Mucosa of descending colon (tissue), 3 donors: ENCODE data around the gene ISYNA1. TPM values are rescaled to one million over a fixed set of nuclear protein-coding genes. Genes with fewer than 3 reads are reported as not detected.
A peak's percentile ranks its signal among the peaks of the same experiment; 100 is the strongest.

ENCODE experiments used
- ATAC-seq: fragments of 200-7000 bp; cut with Tn5 transposase; one replicate; pipeline ENCODE4 v1.9.1; 2020; ENCODE audit warnings: mild to moderate bottlenecking, moderate library complexity
- DNase-seq, 3 donors: peaks; one replicate each; pipeline ENCODE4 v3.0.0-alpha.2; 2020
- H3K36me3 ChIP-seq: fragments of 200-600 bp; one replicate; pipeline ENCODE4 v1.8.0; 2021; ENCODE audit warnings: low read depth, mild to moderate bottlenecking
- H3K4me1 ChIP-seq: fragments of 200-600 bp; one replicate; pipeline ENCODE4 v1.8.0; 2021; ENCODE audit warnings: low read depth, mild to moderate bottlenecking
- H3K4me3 ChIP-seq: fragments of 200-600 bp; one replicate; pipeline ENCODE4 v1.8.0; 2021; ENCODE audit warnings: mild to moderate bottlenecking
- H3K9me3 ChIP-seq: fragments of 200-600 bp; one replicate; pipeline ENCODE4 v1.8.0; 2021; ENCODE audit warnings: mild to moderate bottlenecking
- CTCF ChIP-seq: fragments of 200-600 bp; IDR thresholded peaks from one replicate; pipeline ENCODE4 v1.8.0; 2022; ENCODE audit warnings: antibody characterized with exemption, mild to moderate bottlenecking
- intact Hi-C, 2 donors: fragments of 100-400 bp; cut with DNase I in 1 of 2; cut with micrococcal nuclease in 1 of 2; formaldehyde crosslinking; loops; one replicate each; pipeline versions ENCODE4 v1.11.0 to v1.11.1; 2022; cut with DNase I, micrococcal nuclease
- total RNA-seq, 3 donors: library from RNA; stranded (reverse); fragmentation: NEBNext Ultra II Directional in 2 of 3; extraction: Animal tissue kit (Norgen Biotek cat#: 25700) in 2 of 3; gene quantifications; one replicate each; pipeline versions ENCODE4 v1.2.1 to v1.2.4, GENCODE V29; 2021 to 2023
- donor health status: DM: no; HTN: no; CAD: no; lungs with moderate emphysema.
- donor health status: DM: no; HTN: no; CAD: no.
- donor health status: DM: no; HTN: yes; CAD: no.

Gene ISYNA1
- total RNA-seq, 3 donors from 2014 or later = 10.2 to 20.0 (median 13.2) TPM

- ATAC-seq (no peak), DNase-seq (no peak)
- Histone ChIP-seq H3K36me3 (no peaks in the 10 kb centered on the region), H3K4me3 (no peak overlapping the region), H3K9me3 (no peaks in the 10 kb centered on the region), H3K4me1 (peaks cover 41% of the 10 kb centered on the region)
- TF ChIP-seq CTCF = no peak
- intact Hi-C loops = no loop called here
Observed at GRCh38 chr19:18424890-18425514, 12.9 kb downstream of the ISYNA1 start.

- DNase-seq = no peak
- intact Hi-C loops = no loop called here
- Histone ChIP-seq H3K9me3 (no peaks in the 10 kb centered on the region), H3K4me1 (peaks cover 34% of the 10 kb centered on the region), H3K4me3 (no peak overlapping the region), H3K36me3 (no peaks in the 10 kb centered on the region)
- no peak for TF ChIP-seq CTCF
- no peak for ATAC-seq
Observed at GRCh38 chr19:18424122-18424889, 13.6 kb downstream of the ISYNA1 start.

DNA sequence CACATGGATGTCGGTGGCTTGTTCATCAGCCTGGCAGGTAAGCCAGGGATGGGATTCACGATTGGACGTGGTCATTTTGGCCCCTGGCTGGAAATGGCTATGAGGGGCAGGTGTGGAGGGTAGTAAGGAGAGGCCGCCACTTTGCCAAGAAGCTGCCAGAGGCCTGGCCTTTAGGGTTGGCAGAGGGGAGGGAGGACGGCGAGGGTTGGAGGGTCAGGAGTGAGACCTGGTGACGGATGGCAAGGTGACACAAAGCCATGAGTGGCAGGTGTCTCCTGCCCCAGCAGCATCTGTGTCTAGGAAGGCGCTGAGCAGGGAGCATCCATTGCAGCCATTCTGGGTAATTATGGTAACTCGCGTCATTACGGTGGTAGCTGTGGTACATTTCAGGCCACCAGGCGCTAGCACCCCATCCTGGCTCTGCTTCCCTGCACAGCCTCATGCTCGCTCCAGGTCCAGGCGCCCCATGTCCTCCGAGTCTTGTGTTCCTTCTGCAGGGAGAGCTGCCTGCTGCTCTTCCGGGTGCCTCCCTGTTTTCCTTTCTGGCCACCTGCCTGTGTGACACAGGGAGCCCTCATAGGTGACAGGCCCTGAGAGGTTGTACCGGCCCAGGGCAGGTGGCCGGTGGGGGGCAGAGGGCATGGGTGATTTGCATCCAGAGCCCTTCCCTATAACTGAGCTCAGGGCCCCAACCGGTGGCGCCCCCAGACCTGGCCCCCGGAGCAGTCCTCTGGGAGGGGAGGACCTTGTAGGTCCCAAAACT, 14.5 kb downstream of the ISYNA1 start:
- Histone ChIP-seq H3K4me1 (peaks cover 32% of the 10 kb centered on the region), H3K9me3 (no peaks in the 10 kb centered on the region), H3K36me3 (no peaks in the 10 kb centered on the region), H3K4me3 (no peak overlapping the region)
- no peak for TF ChIP-seq CTCF
- intact Hi-C loops = no loop called here
- DNase-seq (peak in 2 of 3 donors; percentile 57 to 60), ATAC-seq (peak; percentile 24)

- no peaks in the 10 kb centered on the region for H3K9me3 ChIP-seq
- no peak for TF ChIP-seq CTCF
- no peak overlapping the region for H3K4me3 ChIP-seq
- DNase-seq (peak in 1 of 3 donors; percentile 36), ATAC-seq (no peak)
- intact Hi-C loops = no loop called here
- H3K4me1 ChIP-seq = peaks cover 36% of the 10 kb centered on the region
- no peaks in the 10 kb centered on the region for H3K36me3 ChIP-seq
Observed at GRCh38 chr19:18422530-18423191, 15.3 kb downstream of the ISYNA1 start.

DNA sequence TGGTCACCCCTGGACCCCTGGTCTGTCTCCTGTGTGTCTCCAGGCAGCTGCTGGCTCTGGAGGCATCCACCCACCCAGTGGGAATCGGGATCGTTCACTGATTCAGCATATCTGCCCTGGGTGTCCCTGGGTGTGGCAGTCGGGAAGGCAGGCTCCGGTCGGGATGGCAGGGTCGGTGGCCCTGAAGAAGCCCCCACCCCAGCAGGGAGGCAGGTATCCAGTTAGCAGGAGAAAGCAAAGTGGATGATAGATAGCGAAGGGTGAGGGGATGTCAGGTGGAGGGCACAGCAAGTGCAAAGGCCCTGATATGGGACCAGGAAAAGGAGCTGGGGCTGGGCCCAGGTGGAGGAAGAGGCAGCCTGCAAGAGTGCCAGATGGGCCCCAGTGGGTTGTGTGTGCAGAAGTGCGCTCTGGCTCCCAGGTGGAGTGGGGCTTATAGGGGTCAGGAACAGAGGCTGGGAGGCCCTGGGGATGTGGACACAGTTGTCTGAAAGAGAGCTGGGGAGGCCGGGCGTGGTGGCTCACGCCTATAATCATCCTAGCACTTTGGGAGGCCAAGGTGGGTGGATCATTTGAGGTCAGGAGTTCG, 16.5 kb downstream of the ISYNA1 start:
- H3K4me1 ChIP-seq = peaks cover 46% of the 10 kb centered on the region

More for the DNA sequence above, 16.5 kb downstream of the ISYNA1 start:
- Histone ChIP-seq H3K9me3 (no peaks in the 10 kb centered on the region), H3K36me3 (no peaks in the 10 kb centered on the region), H3K4me3 (no peak overlapping the region)
- intact Hi-C loops = no loop called here
- ATAC-seq = no peak
- TF ChIP-seq CTCF = no peak
- peak in 1 of 3 donors; percentile 56 for DNase-seq
